Peyer's patch (tissue), 4 donors: ENCODE results near the gene SH3BGRL3.

Experiments
- CTCF ChIP-seq, 6 experiments: fragments of 450-650 bp in 4 of 6; fragments of 200-600 bp in 2 of 6; sonication (generic) in 1 of 6; IDR thresholded peaks; one replicate each; pipeline ENCODE4 v1.5.1; 2017 to 2019; ENCODE audit warnings: antibody characterized with exemption in 6 of 6, mild to moderate bottlenecking in 3 of 6, moderate library complexity in 1 of 6
- POLR2A ChIP-seq, 2 donors: fragments of 450-650 bp; IDR thresholded peaks; one replicate each; pipeline ENCODE4 v1.5.1; 2017; ENCODE audit warnings: antibody characterized with exemption in 2 of 2, mild to moderate bottlenecking in 2 of 2, moderate library complexity in 2 of 2

- TF ChIP-seq CTCF (IDR thresholded peaks at IDR 0.05) (no peak), POLR2A (IDR thresholded peaks at IDR 0.05) (no peak)
Observed at GRCh38 chr1:26259578-26259977, 20.3 kb upstream of the SH3BGRL3 start.
